HEK293 (cell line): ENCODE results near the gene CMTM4.

Source experiments
- YY1 ChIP-seq: fragments of 450-650 bp; formaldehyde crosslinking; IDR thresholded peaks from 2 replicates; pipeline ENCODE4 v1.5.1; 2018; ENCODE audit warnings: missing biosample characterization, missing genetic modification characterization
- ZBTB17 ChIP-seq: fragments of 450-650 bp; formaldehyde crosslinking; IDR thresholded peaks from 2 replicates; pipeline ENCODE4 v1.5.1; 2016; ENCODE audit warnings: missing biosample characterization, missing genetic modification characterization
- ZBTB7A ChIP-seq: fragments of 450-650 bp; formaldehyde crosslinking; IDR thresholded peaks from 2 replicates; pipeline ENCODE4 v1.5.1; 2016; ENCODE audit warnings: low read depth, missing biosample characterization, missing genetic modification characterization
- ZBTB8A ChIP-seq: fragments of 450-650 bp; formaldehyde crosslinking; IDR thresholded peaks from 2 replicates; pipeline ENCODE4 v1.5.1; 2016; ENCODE audit warnings: missing biosample characterization, missing genetic modification characterization
- ZEB2 ChIP-seq: fragments of 450-650 bp; formaldehyde crosslinking; IDR thresholded peaks from 2 replicates; pipeline ENCODE4 v1.5.1; 2016; ENCODE audit warnings: missing biosample characterization, missing genetic modification characterization
- ZNF510 ChIP-seq: fragments of 450-650 bp; formaldehyde crosslinking; IDR thresholded peaks from 2 replicates; pipeline ENCODE4 v1.5.1; 2018; ENCODE audit warnings: mild to moderate bottlenecking, missing genetic modification characterization, missing biosample characterization; ENCODE audit not compliant: insufficient replicate concordance
- TF ChIP-seq, protein P1 (sequence below): fragments of 450-650 bp; formaldehyde crosslinking; IDR thresholded peaks from 2 replicates; pipeline ENCODE4 v1.5.1; 2016; ENCODE audit warnings: missing biosample characterization, missing genetic modification characterization
- TF ChIP-seq, protein P2 (sequence below): fragments of 450-650 bp; formaldehyde crosslinking; IDR thresholded peaks from 2 replicates; pipeline ENCODE4 v1.5.1; 2016; ENCODE audit warnings: missing biosample characterization, missing genetic modification characterization
- TF ChIP-seq, protein P3 (sequence below): fragments of 450-650 bp; formaldehyde crosslinking; conservative IDR thresholded peaks from 2 replicates; pipeline ENCODE4 v1.5.1; 2016; ENCODE audit warnings: low read depth, missing biosample characterization, missing genetic modification characterization
- TF ChIP-seq, protein P4 (sequence below): fragments of 450-650 bp; formaldehyde crosslinking; IDR thresholded peaks from 2 replicates; pipeline ENCODE4 v1.5.1; 2016; ENCODE audit warnings: missing biosample characterization, missing genetic modification characterization, low read depth

DNA sequence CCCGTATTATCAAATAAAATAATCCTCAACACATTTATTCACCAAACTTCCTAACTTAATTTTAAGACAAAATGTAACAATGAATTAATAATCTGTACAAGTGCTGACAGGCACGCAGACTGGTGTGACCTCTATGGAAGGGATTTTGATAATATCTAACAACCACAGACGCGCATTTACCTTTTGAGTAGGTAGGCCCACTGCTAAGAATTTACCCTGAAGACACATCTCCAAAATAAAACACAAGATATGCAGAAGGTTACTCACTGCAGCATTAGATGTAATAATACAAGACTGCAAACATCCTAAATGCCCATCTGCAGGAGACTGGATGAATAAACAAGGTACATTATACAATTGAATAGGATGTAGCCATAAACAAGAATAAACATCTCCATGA is 22.7 kb upstream of the CMTM4 start:
- TF ChIP-seq, protein P1, sequence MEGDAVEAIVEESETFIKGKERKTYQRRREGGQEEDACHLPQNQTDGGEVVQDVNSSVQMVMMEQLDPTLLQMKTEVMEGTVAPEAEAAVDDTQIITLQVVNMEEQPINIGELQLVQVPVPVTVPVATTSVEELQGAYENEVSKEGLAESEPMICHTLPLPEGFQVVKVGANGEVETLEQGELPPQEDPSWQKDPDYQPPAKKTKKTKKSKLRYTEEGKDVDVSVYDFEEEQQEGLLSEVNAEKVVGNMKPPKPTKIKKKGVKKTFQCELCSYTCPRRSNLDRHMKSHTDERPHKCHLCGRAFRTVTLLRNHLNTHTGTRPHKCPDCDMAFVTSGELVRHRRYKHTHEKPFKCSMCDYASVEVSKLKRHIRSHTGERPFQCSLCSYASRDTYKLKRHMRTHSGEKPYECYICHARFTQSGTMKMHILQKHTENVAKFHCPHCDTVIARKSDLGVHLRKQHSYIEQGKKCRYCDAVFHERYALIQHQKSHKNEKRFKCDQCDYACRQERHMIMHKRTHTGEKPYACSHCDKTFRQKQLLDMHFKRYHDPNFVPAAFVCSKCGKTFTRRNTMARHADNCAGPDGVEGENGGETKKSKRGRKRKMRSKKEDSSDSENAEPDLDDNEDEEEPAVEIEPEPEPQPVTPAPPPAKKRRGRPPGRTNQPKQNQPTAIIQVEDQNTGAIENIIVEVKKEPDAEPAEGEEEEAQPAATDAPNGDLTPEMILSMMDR, result no peak
- TF ChIP-seq, protein P2, sequence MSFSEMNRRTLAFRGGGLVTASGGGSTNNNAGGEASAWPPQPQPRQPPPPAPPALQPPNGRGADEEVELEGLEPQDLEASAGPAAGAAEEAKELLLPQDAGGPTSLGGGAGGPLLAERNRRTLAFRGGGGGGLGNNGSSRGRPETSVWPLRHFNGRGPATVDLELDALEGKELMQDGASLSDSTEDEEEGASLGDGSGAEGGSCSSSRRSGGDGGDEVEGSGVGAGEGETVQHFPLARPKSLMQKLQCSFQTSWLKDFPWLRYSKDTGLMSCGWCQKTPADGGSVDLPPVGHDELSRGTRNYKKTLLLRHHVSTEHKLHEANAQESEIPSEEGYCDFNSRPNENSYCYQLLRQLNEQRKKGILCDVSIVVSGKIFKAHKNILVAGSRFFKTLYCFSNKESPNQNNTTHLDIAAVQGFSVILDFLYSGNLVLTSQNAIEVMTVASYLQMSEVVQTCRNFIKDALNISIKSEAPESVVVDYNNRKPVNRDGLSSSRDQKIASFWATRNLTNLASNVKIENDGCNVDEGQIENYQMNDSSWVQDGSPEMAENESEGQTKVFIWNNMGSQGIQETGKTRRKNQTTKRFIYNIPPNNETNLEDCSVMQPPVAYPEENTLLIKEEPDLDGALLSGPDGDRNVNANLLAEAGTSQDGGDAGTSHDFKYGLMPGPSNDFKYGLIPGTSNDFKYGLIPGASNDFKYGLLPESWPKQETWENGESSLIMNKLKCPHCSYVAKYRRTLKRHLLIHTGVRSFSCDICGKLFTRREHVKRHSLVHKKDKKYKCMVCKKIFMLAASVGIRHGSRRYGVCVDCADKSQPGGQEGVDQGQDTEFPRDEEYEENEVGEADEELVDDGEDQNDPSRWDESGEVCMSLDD, result no peak
- TF ChIP-seq ZBTB17 (tag by site-specific recombination), result no peak
- TF ChIP-seq ZBTB8A (tag by site-specific recombination), result no peak
- TF ChIP-seq, protein P3, sequence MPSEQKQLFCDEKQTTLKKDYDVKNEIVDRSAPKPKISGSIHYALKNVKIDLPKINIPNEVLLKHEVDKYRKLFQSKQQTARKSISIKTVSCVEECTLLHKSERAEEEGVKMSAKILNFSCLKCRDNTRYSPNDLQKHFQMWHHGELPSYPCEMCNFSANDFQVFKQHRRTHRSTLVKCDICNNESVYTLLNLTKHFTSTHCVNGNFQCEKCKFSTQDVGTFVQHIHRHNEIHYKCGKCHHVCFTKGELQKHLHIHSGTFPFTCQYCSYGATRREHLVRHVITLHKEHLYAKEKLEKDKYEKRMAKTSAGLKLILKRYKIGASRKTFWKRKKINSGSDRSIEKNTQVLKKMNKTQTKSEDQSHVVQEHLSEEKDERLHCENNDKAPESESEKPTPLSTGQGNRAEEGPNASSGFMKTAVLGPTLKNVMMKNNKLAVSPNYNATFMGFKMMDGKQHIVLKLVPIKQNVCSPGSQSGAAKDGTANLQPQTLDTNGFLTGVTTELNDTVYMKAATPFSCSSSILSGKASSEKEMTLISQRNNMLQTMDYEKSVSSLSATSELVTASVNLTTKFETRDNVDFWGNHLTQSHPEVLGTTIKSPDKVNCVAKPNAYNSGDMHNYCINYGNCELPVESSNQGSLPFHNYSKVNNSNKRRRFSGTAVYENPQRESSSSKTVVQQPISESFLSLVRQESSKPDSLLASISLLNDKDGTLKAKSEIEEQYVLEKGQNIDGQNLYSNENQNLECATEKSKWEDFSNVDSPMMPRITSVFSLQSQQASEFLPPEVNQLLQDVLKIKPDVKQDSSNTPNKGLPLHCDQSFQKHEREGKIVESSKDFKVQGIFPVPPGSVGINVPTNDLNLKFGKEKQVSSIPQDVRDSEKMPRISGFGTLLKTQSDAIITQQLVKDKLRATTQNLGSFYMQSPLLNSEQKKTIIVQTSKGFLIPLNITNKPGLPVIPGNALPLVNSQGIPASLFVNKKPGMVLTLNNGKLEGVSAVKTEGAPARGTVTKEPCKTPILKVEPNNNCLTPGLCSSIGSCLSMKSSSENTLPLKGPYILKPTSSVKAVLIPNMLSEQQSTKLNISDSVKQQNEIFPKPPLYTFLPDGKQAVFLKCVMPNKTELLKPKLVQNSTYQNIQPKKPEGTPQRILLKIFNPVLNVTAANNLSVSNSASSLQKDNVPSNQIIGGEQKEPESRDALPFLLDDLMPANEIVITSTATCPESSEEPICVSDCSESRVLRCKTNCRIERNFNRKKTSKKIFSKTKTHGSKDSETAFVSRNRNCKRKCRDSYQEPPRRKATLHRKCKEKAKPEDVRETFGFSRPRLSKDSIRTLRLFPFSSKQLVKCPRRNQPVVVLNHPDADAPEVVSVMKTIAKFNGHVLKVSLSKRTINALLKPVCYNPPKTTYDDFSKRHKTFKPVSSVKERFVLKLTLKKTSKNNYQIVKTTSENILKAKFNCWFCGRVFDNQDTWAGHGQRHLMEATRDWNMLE (tag by site-specific recombination), result no peak
- no peak for TF ChIP-seq ZBTB7A (tag by site-specific recombination)
- no peak for TF ChIP-seq YY1
- TF ChIP-seq, protein P4, sequence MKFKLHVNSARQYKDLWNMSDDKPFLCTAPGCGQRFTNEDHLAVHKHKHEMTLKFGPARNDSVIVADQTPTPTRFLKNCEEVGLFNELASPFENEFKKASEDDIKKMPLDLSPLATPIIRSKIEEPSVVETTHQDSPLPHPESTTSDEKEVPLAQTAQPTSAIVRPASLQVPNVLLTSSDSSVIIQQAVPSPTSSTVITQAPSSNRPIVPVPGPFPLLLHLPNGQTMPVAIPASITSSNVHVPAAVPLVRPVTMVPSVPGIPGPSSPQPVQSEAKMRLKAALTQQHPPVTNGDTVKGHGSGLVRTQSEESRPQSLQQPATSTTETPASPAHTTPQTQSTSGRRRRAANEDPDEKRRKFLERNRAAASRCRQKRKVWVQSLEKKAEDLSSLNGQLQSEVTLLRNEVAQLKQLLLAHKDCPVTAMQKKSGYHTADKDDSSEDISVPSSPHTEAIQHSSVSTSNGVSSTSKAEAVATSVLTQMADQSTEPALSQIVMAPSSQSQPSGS (tag by site-specific recombination), result no peak
- no peak for TF ChIP-seq ZNF510
- TF ChIP-seq ZEB2, result no peak
